H1 (cell line): Measurements from ENCODE around the gene PHACTR1. TPM values are rescaled to one million over a fixed set of nuclear protein-coding genes. Genes with fewer than 3 reads are reported as not detected.

Experiments used
- MAX ChIP-seq: IDR thresholded peaks from 2 replicates; pipeline ENCODE4 v1.6.1; 2012; ENCODE audit warnings: inconsistent platforms
- SAP30 ChIP-seq: fragments of 300-600 bp; sonication (generic); IDR thresholded peaks from 2 replicates; pipeline ENCODE4 v1.7.1; 2012; ENCODE audit warnings: low read length, moderate library complexity, mild to moderate bottlenecking, inconsistent platforms; ENCODE audit not compliant: insufficient read depth, insufficient replicate concordance
- SIN3A ChIP-seq, 2 experiments: IDR thresholded peaks in 1 of 2; conservative IDR thresholded peaks in 1 of 2; 2 replicates each; pipeline ENCODE4 v1.6.1; 2011 to 2012; ENCODE audit warnings: low read length in 2 of 2, improper control_type of control experiment in 1 of 2, low read depth in 1 of 2, mild to moderate bottlenecking in 1 of 2
- SRF ChIP-seq: IDR thresholded peaks from 2 replicates; pipeline ENCODE4 v1.6.1; 2011; ENCODE audit warnings: mild to moderate bottlenecking, low read depth, low read length, moderate library complexity
- YY1 ChIP-seq: IDR thresholded peaks from 2 replicates; pipeline ENCODE4 v1.6.1; 2011; ENCODE audit warnings: low read depth, mild to moderate bottlenecking, low read length
- polyA plus RNA-seq, 7 experiments: library from polyadenylated mRNA; depleted of rRNA in 3 of 7; stranded (reverse) in 5 of 7; unstranded in 2 of 7; fragments of >200 nt in 5 of 7; fragments of 200-250 nt in 2 of 7; gene quantifications; 1 replicate in 5 of 7; 2 replicates in 1 of 7; 4 replicates in 1 of 7; pipeline versions ENCODE4 v1.2.1 to v1.2.3, GENCODE V29; 2011 to 2013; ENCODE audit warnings: missing spikeins in 2 of 7, mixed read lengths in 2 of 7
- total RNA-seq: library from RNA; stranded (reverse); fragmentation: NEBNext Ultra II Directional; extraction: Animal tissue kit (Norgen Biotek cat#: 25700); gene quantifications from 2 replicates; pipeline ENCODE4 v1.2.1, GENCODE V29; 2021

The PHACTR1 gene
- total and polyA plus RNA-seq, 2 of the 8 experiments (the other 6 are each of a cell fraction or from before 2014, with no cell fraction given): 3.9 to 17.1 TPM

- no peak for TF ChIP-seq SIN3A (conservative IDR thresholded peaks at IDR 0.05 in 1 of 2, IDR thresholded peaks at IDR 0.05 in 1 of 2; ENCODE audit: low read depth in 1 of 2, low read length in 2 of 2)
- TF ChIP-seq MAX: no peak
- no peak for TF ChIP-seq YY1
- no peak for TF ChIP-seq SAP30
- no peak for TF ChIP-seq SRF
- TF ChIP-seq, all 59 proteins: peak for 0
These were observed 586.4 kb downstream of the PHACTR1 start (continued) for GRCh38 chr6:13302751-13303667.
